Loucy (cell line): Measurements from ENCODE around the gene SAMHD1.

ENCODE experiments used
- EZH2phosphoT487 ChIP-seq: fragments of 200-600 bp; IDR thresholded peaks from 2 replicates; pipeline ENCODE4 v1.6.1; 2018; ENCODE audit warnings: antibody characterized with exemption, mild to moderate bottlenecking, moderate library complexity, borderline replicate concordance
- TF ChIP-seq, protein P1 (sequence below): fragments of 200-600 bp; sonication (generic); conservative IDR thresholded peaks from 2 replicates; pipeline ENCODE4 v1.5.1; 2014; ENCODE audit warnings: mild to moderate bottlenecking, antibody characterized with exemption, low read length

DNA sequence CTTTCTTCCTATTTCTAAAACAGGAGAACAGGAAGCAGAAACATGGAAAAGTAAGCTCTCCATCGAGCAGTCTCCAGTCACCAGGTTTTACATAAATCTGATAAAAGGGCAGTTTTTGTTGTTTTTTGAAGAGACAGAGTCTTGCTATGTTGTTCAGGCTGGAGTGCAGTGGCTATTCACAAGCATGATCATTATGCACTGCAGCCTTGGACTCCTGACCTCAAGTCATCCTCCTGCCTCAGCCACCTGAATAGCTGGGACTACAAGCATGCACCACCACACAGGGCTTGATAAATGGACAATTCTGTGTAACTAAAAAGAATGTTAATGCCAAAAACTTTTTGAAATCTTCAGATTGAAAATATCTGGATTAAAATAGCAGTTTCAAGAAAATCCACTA lies 23.8 kb downstream of the SAMHD1 start:
- TF ChIP-seq, protein P1, sequence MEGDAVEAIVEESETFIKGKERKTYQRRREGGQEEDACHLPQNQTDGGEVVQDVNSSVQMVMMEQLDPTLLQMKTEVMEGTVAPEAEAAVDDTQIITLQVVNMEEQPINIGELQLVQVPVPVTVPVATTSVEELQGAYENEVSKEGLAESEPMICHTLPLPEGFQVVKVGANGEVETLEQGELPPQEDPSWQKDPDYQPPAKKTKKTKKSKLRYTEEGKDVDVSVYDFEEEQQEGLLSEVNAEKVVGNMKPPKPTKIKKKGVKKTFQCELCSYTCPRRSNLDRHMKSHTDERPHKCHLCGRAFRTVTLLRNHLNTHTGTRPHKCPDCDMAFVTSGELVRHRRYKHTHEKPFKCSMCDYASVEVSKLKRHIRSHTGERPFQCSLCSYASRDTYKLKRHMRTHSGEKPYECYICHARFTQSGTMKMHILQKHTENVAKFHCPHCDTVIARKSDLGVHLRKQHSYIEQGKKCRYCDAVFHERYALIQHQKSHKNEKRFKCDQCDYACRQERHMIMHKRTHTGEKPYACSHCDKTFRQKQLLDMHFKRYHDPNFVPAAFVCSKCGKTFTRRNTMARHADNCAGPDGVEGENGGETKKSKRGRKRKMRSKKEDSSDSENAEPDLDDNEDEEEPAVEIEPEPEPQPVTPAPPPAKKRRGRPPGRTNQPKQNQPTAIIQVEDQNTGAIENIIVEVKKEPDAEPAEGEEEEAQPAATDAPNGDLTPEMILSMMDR: no peak
- no peak for TF ChIP-seq EZH2phosphoT487
